ENCODE results near the gene SPTLC2. TPM values are rescaled to one million over a fixed set of nuclear protein-coding genes. Genes with fewer than 3 reads are reported as not detected.

Gene SPTLC2
- total RNA-seq, 3 donors from 2014 or later (not counting 1 experiment from before 2014, with no cell fraction given): 35.2 to 58.6 (median 50.4) TPM

DNA sequence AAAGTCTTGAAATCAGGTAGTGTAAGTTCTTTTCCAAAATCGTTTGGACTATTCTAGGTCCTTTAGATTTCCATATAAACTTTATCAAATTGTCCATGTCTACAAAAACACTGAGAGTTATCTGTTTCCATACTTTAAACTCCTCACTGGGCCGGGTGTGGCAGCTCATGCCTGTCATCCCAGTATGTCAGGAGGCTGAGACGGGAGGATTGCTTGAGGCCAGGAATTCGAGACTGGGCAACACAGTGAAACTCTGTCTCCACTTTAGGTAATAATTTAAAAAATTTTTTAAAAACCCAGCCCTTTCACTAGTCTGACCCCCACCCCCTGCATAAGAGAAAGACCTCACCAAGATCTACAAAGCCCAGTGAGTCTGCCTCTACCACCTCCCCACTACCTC, 111.4 kb downstream of the SPTLC2 start:
- ATAC-seq: no peak
- intact Hi-C loops (cut with micrococcal nuclease): no loop called here

GRCh38 chr14:77503138-77503537, 113.3 kb downstream of the SPTLC2 start:
- H3K4me1 ChIP-seq (ENCODE audit: control insufficient read depth, insufficient read depth, low read length): peaks cover 5% of the 10 kb centered on the region
- peaks cover 10% of the 10 kb centered on the region for H3K36me3 ChIP-seq (ENCODE audit: control insufficient read depth, insufficient read depth, low read length)
- intact Hi-C loops (cut with micrococcal nuclease): no loop called here
- H3K9me3 ChIP-seq (ENCODE audit: control insufficient read depth, insufficient read depth, low read length): no peaks in the 10 kb centered on the region
- Mint-ChIP-seq H3K27me3 (ENCODE audit: low read depth in 2 of 2) (peaks cover 0 to 6% of the 10 kb centered on the region in 2 donors), H3K27ac (no peak overlapping the region), H3K4me1 (peaks cover 0 to under 1% of the 10 kb centered on the region in 2 donors), H3K9me3 (peaks cover 0 to 2% of the 10 kb centered on the region in 2 donors), H3K4me3 (no peak overlapping the region), H3K36me3 (no peaks in the 10 kb centered on the region)
- ATAC-seq: no peak
- peaks cover 4% of the 10 kb centered on the region for H3K27me3 ChIP-seq (ENCODE audit: control insufficient read depth, insufficient read depth, low read length)
- no peak overlapping the region for H3K4me3 ChIP-seq (ENCODE audit: low read length)
- H3K27ac ChIP-seq (ENCODE audit: low read length): no peak overlapping the region
- TF ChIP-seq, protein P1, sequence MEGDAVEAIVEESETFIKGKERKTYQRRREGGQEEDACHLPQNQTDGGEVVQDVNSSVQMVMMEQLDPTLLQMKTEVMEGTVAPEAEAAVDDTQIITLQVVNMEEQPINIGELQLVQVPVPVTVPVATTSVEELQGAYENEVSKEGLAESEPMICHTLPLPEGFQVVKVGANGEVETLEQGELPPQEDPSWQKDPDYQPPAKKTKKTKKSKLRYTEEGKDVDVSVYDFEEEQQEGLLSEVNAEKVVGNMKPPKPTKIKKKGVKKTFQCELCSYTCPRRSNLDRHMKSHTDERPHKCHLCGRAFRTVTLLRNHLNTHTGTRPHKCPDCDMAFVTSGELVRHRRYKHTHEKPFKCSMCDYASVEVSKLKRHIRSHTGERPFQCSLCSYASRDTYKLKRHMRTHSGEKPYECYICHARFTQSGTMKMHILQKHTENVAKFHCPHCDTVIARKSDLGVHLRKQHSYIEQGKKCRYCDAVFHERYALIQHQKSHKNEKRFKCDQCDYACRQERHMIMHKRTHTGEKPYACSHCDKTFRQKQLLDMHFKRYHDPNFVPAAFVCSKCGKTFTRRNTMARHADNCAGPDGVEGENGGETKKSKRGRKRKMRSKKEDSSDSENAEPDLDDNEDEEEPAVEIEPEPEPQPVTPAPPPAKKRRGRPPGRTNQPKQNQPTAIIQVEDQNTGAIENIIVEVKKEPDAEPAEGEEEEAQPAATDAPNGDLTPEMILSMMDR (IDR thresholded peaks at IDR 0.05): no peak
- 100% methylated on average over 3 of the region's 5 CpGs for WGBS (ENCODE audit: insufficient coverage)
- no peak for DNase-seq

More for the DNA sequence above, 111.4 kb downstream of the SPTLC2 start:
- TF ChIP-seq, protein P1 (IDR thresholded peaks at IDR 0.05): no peak
- no peaks in the 10 kb centered on the region for H3K27me3 ChIP-seq (ENCODE audit: control insufficient read depth, insufficient read depth, low read length)
- H3K27ac ChIP-seq (ENCODE audit: low read length): no peak overlapping the region
- peaks cover 28% of the 10 kb centered on the region for H3K36me3 ChIP-seq (ENCODE audit: control insufficient read depth, insufficient read depth, low read length)
- H3K4me3 ChIP-seq (ENCODE audit: low read length): no peak overlapping the region
- H3K4me3 Mint-ChIP-seq: no peak overlapping the region
- H3K9me3 Mint-ChIP-seq: peaks cover 0 to 2% of the 10 kb centered on the region in 2 donors
- DNase-seq: no peak
- H3K9me3 ChIP-seq (ENCODE audit: control insufficient read depth, insufficient read depth, low read length): no peaks in the 10 kb centered on the region
- peaks cover 0 to 1% of the 10 kb centered on the region in 2 donors for H3K27me3 Mint-ChIP-seq (ENCODE audit: low read depth in 2 of 2)
- no peak overlapping the region for H3K27ac Mint-ChIP-seq
- H3K4me1 Mint-ChIP-seq: no peaks in the 10 kb centered on the region
- peaks cover 6% of the 10 kb centered on the region for H3K36me3 Mint-ChIP-seq
- H3K4me1 ChIP-seq (ENCODE audit: control insufficient read depth, insufficient read depth, low read length): no peaks in the 10 kb centered on the region
- 67% methylated on average over 3 of the region's 4 CpGs for WGBS (ENCODE audit: insufficient coverage)

DNA sequence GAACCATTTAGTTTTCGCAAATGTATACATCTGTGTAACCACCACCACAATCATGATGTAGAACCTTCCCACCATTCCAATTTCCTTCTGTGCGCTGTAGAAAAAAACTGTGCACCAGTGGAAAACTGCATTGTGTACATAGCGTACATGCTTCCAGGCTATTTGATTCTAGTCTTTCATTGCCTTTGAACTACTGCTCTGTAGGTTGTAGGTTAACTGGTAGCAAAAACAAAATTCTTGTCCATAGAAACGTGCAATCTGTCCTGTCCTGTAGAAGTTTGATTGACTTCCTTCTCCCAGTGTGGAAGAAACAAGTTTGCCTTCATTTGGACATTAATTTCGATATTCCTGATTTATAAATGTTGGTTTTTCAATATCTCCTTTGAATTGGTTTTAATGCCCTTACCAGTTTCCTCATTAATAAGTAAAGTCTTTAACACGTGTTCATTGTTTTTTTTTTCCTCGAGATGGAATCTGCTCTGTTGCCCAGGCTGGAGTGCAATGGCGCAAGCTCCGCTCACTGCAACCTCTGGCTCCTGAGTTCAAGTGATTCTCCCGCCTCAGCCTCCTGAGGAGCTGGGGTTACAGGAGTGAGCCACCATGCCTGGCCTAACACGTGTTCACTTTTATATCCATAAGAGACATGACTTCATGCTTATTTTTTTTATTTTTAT, 114.2 kb downstream of the SPTLC2 start:
- DNase-seq: no peak
- no peaks in the 10 kb centered on the region for H3K36me3 Mint-ChIP-seq
- no peak overlapping the region for H3K27ac Mint-ChIP-seq
- Histone ChIP-seq H3K36me3 (ENCODE audit: control insufficient read depth, insufficient read depth, low read length) (peaks cover 3% of the 10 kb centered on the region), H3K27ac (ENCODE audit: low read length) (no peak overlapping the region), H3K9me3 (ENCODE audit: control insufficient read depth, insufficient read depth, low read length) (no peaks in the 10 kb centered on the region), H3K4me3 (ENCODE audit: low read length) (no peak overlapping the region), H3K27me3 (ENCODE audit: control insufficient read depth, insufficient read depth, low read length) (peaks cover 10% of the 10 kb centered on the region), H3K4me1 (ENCODE audit: control insufficient read depth, insufficient read depth, low read length) (peaks cover 10% of the 10 kb centered on the region)
- 95% methylated on average over 10 of the region's 11 CpGs for WGBS (ENCODE audit: insufficient coverage)
- ATAC-seq: no peak
- H3K27me3 Mint-ChIP-seq (ENCODE audit: low read depth in 2 of 2): peaks cover 0 to 13% of the 10 kb centered on the region in 2 donors
- peaks cover 0 to 2% of the 10 kb centered on the region in 2 donors for H3K9me3 Mint-ChIP-seq
- H3K4me3 Mint-ChIP-seq: no peak overlapping the region
- H3K4me1 Mint-ChIP-seq: peaks cover 0 to 10% of the 10 kb centered on the region in 2 donors
- intact Hi-C loops (cut with micrococcal nuclease): no loop called here
- TF ChIP-seq, protein P1 (IDR thresholded peaks at IDR 0.05): no peak
